Skin epidermis (tissue), 12 donors: Measurements from ENCODE around the gene LAMB3.

ENCODE experiments used
- H3K27ac ChIP-seq, 21 experiments: fragments of 200-600 bp; sonication (generic) in 11 of 21; one replicate each; pipeline ENCODE4 v1.5.0; 2020; ENCODE audit warnings: mild to moderate bottlenecking in 3 of 21, inconsistent platforms in 2 of 21, moderate library complexity in 2 of 21
- H3K4me3 ChIP-seq, 7 experiments: fragments of 200-600 bp; sonication (generic) in 2 of 7; one replicate each; pipeline ENCODE4 v1.5.0; 2020; ENCODE audit warnings: inconsistent platforms in 2 of 7, mild to moderate bottlenecking in 2 of 7, moderate library complexity in 1 of 7

Gene LAMB3

DNA sequence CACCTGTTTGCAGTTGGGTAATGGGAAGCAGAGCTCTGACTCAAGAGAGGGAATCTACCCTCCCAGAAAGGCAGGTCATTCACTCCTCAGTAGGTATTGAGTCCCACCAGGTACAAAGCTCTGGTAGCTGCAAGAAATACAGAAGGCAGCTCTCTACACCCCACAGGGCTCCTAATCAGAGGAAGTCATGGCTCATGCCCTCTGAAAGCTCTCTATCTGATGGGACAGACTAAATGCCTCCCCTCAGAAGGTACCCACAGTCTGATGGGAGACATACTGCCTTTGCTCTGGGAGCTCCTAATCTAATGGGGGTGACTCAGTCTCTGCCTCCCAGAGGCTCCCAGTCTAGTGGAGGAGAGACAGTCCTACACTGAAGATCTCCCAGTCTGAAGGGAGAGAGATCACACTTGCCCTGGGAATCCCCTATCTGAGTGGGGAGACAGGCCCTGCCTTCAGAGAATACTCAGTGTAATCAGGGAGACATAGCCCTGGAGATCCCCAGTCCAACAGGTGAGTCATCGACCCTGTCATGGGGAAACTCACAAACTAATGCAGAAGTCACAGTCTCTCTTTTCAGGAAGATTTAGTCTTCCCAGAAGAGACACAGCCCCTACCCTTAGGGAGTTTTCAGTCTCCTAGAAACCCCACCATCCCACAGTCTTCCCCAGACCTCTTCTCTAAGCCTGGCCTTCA lies 45.0 kb downstream of the LAMB3 start:
- H3K27ac ChIP-seq = peak overlapping the region in 2 of 21 experiments; percentile 6 to 76
- H3K4me3 ChIP-seq = no peak overlapping the region

DNA sequence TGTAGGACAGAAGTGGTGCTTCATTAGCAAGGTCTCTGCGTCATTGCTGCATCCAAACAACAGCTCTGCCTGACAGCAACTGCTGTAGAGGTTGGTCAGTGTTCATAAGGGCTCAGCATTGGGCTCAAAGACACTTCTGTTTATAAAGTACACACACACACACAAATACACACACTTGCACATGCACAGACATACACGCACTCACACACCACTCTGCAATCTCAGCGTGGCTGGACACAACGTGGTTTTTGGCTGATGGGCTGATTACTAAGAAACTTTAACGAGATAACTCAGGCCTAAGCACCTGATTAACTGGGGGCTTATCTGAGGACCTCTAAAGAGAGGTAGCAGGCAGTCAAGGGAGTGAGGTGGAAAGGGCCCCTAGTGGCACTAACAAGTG lies 48.3 kb downstream of the LAMB3 start:
- no peak overlapping the region for H3K27ac ChIP-seq

GRCh38 chr1:209601809-209602657 lies 50.2 kb downstream of the LAMB3 start:
- Histone ChIP-seq H3K4me3 (no peak overlapping the region), H3K27ac (no peak overlapping the region)

More for the DNA sequence above, 48.3 kb downstream of the LAMB3 start:
- H3K4me3 ChIP-seq = no peak overlapping the region

GRCh38 chr1:209600541-209600940 lies 51.7 kb downstream of the LAMB3 start:
- H3K4me3 ChIP-seq = no peak overlapping the region
- H3K27ac ChIP-seq = no peak overlapping the region

DNA sequence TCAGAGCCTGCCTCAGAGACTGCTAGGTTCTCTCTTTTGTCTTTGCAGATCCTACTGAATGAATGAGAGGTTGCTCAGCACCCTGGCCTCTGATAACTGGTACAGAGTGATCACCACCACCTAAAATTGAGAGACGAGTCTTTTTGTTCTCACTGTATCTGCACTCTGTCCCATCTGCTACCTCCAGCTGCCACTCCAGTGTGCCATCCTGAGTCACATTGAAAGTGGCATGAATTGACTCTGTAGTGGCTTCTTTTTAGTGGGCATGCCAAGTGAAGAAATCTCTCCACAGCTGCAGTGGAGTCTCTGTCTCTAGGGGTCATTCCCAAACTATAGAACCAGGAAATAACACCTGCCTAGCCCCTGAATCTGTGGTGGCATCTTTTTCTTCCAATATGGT lies 54.0 kb downstream of the LAMB3 start:
- H3K4me3 ChIP-seq = no peak overlapping the region
- H3K27ac ChIP-seq = no peak overlapping the region

DNA sequence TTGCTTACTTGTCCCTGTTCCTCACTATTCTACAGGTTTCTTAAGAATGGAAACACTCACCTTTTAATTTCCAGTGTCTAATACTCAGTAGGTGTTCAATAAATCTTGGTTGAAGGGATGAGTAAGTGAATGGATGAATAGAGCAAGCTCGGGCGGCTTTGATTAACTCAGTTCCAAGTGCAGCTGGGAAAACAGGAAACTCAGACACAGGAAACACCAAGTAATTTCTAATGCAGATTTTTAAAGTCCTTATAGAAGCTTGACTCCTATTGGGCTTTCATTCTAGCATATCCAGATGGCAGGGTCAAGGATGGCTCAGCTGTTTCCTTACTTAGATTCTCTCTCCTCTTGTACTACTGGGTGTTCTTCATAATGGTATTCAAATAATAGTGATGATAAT lies 54.7 kb downstream of the LAMB3 start:
- Histone ChIP-seq H3K27ac (no peak overlapping the region), H3K4me3 (no peak overlapping the region)

- H3K4me3 ChIP-seq = no peak overlapping the region
Observed at GRCh38 chr1:209595599-209596285, 56.5 kb downstream of the LAMB3 start.

GRCh38 chr1:209595028-209595427 lies 57.2 kb downstream of the LAMB3 start:
- Histone ChIP-seq H3K4me3 (no peak overlapping the region), H3K27ac (no peak overlapping the region)

More at GRCh38 chr1:209595599-209596285, 56.5 kb downstream of the LAMB3 start:
- H3K27ac ChIP-seq = no peak overlapping the region

DNA sequence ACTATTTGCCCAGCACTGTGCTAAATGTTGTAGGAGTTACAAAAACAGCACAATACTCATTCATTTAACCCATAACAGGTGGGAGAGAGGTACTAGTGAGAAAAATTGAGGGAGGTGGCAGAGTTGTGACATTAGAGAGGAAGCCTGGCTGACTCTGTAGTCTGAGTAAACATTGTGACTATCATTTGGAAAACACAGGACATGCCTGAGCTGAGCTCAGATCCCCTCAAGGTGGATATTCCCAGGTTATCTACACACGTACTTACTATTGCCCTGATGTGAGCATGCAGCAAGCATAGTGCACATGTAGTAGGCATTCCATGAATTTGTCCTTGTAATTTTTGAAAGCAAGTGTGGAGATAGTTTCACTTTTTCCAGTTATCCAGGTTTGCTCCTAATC lies 57.8 kb downstream of the LAMB3 start:
- Histone ChIP-seq H3K27ac (no peak overlapping the region), H3K4me3 (no peak overlapping the region)

DNA sequence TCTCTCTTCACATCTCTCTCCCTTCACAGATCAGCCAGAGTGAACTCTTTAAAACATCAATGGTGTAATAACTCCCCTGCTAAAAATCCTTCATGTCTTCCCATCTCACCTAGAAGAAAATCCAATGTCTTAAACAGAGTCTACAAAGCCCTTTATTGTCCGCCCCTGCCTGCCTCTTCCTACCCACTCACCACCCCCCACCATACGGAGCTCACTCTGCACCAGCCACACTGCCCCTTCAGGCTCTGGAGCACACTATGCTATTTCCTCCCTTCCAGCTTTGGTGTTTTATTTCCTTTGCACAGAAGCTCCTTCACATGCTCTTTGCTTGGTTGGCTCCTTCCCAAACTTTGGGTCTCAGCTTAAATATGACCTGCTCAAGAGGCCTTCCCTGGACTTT lies 58.5 kb downstream of the LAMB3 start:
- H3K27ac ChIP-seq = no peak overlapping the region

DNA sequence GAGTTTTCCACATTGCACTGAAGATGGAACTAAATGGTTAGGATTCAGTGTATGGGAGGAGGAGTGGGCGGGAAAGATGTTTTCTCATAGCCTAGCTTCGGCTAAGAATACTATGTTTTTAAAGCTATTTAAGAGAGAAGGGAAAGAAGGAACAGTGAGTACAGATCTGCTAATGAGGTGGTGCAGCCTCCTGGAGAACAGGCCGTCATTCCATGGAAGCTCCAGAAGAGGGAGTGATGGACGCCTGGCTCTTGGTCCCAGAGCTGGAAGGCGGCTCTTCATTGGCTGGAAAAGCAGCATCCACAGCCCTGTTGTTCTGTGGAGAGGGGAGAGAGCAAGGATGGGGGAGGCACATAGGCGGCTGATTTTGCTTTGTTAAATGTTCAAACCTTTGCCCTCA lies 61.8 kb downstream of the LAMB3 start:
- Histone ChIP-seq H3K27ac (no peak overlapping the region), H3K4me3 (no peak overlapping the region)

More for the DNA sequence above, 58.5 kb downstream of the LAMB3 start:
- no peak overlapping the region for H3K4me3 ChIP-seq

GRCh38 chr1:209589863-209590262 lies 62.4 kb downstream of the LAMB3 start:
- Histone ChIP-seq H3K27ac (no peak overlapping the region), H3K4me3 (no peak overlapping the region)

GRCh38 chr1:209589440-209589839 lies 62.8 kb downstream of the LAMB3 start:
- Histone ChIP-seq H3K4me3 (no peak overlapping the region), H3K27ac (no peak overlapping the region)

DNA sequence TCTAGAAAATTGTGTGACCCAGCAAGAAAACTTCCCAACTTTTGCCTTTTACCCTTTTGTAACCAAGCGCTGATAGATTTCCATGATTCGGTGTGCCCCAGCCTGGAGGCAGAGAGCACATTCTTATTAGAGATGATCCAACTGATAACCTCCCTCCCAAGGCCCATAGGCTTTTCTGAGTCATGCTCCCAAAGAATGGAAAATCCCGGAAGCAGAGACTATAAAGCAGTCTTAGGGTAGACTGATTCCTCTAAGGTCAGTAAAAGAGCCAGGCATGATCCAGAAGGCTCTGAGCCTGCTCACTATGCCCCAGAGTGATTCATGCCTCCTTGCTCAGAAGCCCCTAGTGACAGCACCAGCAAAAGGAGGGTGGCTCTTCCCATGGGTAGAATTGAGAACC lies 64.4 kb downstream of the LAMB3 start:
- Histone ChIP-seq H3K4me3 (no peak overlapping the region), H3K27ac (no peak overlapping the region)

- Histone ChIP-seq H3K4me3 (no peak overlapping the region), H3K27ac (no peak overlapping the region)
Observed at GRCh38 chr1:209586221-209586740, 65.9 kb downstream of the LAMB3 start.

DNA sequence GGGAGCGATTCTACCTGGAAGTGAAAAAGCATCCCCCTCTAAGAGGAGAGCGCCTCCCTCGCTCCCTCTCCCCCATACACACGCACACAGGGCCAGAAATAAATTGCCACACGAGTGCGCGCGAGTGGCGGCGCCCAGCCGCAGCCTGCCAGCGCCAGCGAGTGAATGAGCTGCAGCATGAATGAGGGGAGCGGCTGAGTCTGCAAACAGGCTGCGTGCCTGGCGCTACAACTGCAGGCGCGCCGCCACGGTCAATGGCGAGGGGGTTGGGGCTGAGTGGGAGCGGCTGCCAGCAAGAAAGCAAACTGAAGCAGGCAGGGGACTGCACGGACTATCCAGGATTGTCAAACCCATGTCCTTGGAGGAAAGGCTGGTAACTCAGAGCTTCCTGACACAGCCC lies 66.6 kb downstream of the LAMB3 start:
- Histone ChIP-seq H3K4me3 (no peak overlapping the region), H3K27ac (no peak overlapping the region)

GRCh38 chr1:209585197-209585596 lies 67.0 kb downstream of the LAMB3 start:
- no peak overlapping the region for H3K27ac ChIP-seq
- no peak overlapping the region for H3K4me3 ChIP-seq

DNA sequence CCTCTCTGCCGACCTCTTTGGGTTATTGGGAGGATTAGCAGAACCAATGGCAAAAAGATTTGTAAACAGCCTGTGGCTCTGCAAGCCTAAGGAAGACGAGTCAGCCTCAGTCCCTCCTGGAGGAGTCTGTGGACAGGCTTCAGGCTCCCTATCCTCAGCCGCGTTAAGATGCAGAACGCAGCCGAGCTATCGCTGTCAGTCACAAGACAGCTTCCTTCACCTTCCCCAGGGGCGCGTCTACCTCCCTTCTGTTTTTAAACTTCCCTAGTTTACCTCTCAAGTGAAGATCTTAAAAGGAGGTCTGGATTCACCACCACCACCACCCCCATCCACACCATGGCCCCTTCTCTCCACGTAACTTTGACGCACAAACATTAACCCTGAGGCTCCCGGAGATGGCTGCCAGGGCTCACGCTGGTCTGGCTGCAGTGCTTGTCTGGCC lies 68.0 kb downstream of the LAMB3 start:
- no peak overlapping the region for H3K27ac ChIP-seq
- H3K4me3 ChIP-seq = no peak overlapping the region

DNA sequence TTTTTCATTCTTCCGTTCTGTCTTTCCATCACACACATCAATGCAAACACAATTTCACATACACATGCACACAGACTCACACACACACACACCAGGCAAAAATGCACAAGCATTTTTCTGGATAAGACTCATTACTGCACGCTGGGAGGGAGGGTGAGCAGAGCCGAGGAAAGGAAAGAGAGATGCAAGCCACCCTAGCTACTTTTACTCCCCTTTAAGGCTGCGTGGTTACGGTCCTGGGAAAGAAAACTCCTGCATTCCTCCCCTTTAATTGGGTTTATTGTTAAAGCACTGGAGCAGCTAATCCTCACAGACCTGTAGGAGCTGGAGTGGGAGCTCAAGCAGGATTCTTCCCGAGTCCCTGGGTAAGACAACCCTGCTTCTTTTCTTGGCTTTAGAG lies 68.8 kb downstream of the LAMB3 start, which contains the start of gene CAMK1G:
CAMK1G (plus strand) TSS at position 307 of the 400 bp plus-strand sequence. CDS start 11,270 bp downstream, outside the sequence.
- Histone ChIP-seq H3K4me3 (no peak within 1 kb of the TSS), H3K27ac (no peak within 1 kb of the TSS)

DNA sequence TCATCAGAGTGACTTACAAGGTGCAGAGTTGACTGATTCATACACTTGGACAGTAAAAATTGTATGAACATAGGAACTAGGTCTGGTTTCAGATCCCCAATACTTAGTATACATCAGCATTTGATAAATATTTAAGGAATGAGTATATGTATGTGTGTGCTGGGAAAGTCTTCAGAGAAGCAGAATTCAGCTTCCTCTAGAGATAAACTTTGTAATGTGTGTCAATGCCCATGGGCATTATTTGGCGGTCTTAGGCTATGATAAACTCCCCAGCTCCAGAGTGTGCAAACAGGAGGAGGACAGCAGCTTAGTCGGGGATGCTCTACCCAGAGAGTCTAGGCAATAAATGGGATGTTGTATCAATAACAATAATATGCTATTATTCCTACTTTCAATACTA lies 71.6 kb downstream of the LAMB3 start:
- no peak overlapping the region for H3K4me3 ChIP-seq
- H3K27ac ChIP-seq = no peak overlapping the region
